ENCODE results near the gene PTK6. TPM values are rescaled to one million over a fixed set of nuclear protein-coding genes. Genes with fewer than 3 reads are reported as not detected.

The PTK6 gene
- total RNA-seq, 4 donors from 2014 or later, result 0.38 to 0.68 (median 0.66) TPM; not detected in 1

- TF ChIP-seq CTCF (IDR thresholded peaks at IDR 0.05; ENCODE audit: low read depth), result no peak
Measured at GRCh38 chr20:63572788-63573646, 35.8 kb upstream of the PTK6 start.

GRCh38 chr20:63572071-63572787 is 35.1 kb upstream of the PTK6 start:
- TF ChIP-seq CTCF (IDR thresholded peaks at IDR 0.05; ENCODE audit: low read depth), result no peak

GRCh38 chr20:63570281-63571086 is 33.3 kb upstream of the PTK6 start:
- no peak for TF ChIP-seq CTCF (IDR thresholded peaks at IDR 0.05; ENCODE audit: low read depth)

- no peak for TF ChIP-seq CTCF (IDR thresholded peaks at IDR 0.05; ENCODE audit: low read depth)
Measured at GRCh38 chr20:63568986-63569949, 32.1 kb upstream of the PTK6 start.

- no peak for TF ChIP-seq CTCF (IDR thresholded peaks at IDR 0.05; ENCODE audit: low read depth)
Measured at GRCh38 chr20:63568170-63568981, 31.2 kb upstream of the PTK6 start.

Measured in subcutaneous adipose tissue (tissue), 4 donors.